ENCODE results near the gene ABHD17B.

DNA sequence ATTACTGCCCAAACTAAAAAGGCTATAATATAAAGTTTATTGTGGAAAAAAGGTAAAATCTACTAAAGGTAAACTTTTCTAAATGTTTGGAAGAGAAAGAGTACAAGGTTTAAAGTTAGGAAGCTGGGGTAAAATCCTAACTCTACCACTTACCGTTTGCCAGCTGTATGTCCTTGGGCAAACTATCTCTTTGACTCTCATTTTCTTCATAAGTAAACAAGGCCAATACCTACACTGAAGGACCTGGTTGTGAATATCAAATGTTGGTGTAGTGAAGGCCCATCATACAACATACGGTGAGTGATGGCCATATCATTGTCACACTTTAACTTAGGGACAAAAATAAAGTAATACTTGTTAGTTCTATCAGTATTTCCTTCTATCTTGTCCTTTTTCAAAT, 34.9 kb downstream of the ABHD17B start:
- no peak for TF ChIP-seq GABPA (IDR thresholded peaks at IDR 0.05 in 1 of 2, conservative IDR thresholded peaks at IDR 0.05 in 1 of 2)
- TF ChIP-seq, protein P1, sequence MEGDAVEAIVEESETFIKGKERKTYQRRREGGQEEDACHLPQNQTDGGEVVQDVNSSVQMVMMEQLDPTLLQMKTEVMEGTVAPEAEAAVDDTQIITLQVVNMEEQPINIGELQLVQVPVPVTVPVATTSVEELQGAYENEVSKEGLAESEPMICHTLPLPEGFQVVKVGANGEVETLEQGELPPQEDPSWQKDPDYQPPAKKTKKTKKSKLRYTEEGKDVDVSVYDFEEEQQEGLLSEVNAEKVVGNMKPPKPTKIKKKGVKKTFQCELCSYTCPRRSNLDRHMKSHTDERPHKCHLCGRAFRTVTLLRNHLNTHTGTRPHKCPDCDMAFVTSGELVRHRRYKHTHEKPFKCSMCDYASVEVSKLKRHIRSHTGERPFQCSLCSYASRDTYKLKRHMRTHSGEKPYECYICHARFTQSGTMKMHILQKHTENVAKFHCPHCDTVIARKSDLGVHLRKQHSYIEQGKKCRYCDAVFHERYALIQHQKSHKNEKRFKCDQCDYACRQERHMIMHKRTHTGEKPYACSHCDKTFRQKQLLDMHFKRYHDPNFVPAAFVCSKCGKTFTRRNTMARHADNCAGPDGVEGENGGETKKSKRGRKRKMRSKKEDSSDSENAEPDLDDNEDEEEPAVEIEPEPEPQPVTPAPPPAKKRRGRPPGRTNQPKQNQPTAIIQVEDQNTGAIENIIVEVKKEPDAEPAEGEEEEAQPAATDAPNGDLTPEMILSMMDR (IDR thresholded peaks at IDR 0.05; ENCODE audit: low read depth, low read length, missing input control), result no peak
- no peak for TF ChIP-seq TAF1 (conservative IDR thresholded peaks at IDR 0.05)
- no peak for TF ChIP-seq RXRA (IDR thresholded peaks at IDR 0.05)
